D721Med (cell line): ENCODE results near the gene PDE4B.

ENCODE experiments used
- DNase-seq: peaks from one replicate; pipeline ENCODE4 v3.0.0; 2011; ENCODE audit warnings: low spot score; ENCODE audit not compliant: insufficient read length
- FAIRE-seq: peaks from 2 replicates; lab custom pipeline; 2011; peaks lifted over from hg19 to GRCh38; lab: Jason Lieb, UNC
- CTCF ChIP-seq: IDR thresholded peaks from 2 replicates; pipeline ENCODE4 v1.5.1; 2012; ENCODE audit warnings: mild to moderate bottlenecking, control low read depth; ENCODE audit not compliant: insufficient read depth; ENCODE audit errors: missing control alignments

The PDE4B gene

DNA sequence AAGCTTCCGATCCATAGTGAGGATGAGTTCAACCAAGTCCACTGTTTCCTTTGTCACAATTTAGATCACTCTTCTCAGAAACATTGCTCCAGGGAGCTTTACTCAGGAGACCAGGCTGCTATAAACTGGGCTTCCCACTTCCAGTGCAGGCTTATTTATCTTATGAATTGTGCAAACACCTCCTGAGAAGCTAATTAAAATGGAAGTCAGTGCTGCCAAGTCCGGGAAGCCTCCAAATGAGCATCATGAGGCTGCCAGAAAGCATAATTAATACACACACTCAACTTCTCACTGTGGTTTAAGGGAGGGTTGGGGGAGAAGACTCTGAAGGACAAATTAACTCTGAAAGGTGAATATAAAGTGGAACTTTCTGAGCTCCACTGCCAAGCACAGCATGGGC lies 596.2 kb downstream of the PDE4B start:
- DNase-seq (no peak), FAIRE-seq (no peak)
- TF ChIP-seq CTCF, result no peak

- FAIRE-seq (no peak), DNase-seq (no peak)
- TF ChIP-seq CTCF, result no peak
These were observed 601.0 kb downstream of the PDE4B start for GRCh38 chr1:66393586-66394287.

GRCh38 chr1:66394603-66395002 lies 601.9 kb downstream of the PDE4B start:
- no peak for DNase-seq
- no peak for TF ChIP-seq CTCF
- FAIRE-seq, result no peak

DNA sequence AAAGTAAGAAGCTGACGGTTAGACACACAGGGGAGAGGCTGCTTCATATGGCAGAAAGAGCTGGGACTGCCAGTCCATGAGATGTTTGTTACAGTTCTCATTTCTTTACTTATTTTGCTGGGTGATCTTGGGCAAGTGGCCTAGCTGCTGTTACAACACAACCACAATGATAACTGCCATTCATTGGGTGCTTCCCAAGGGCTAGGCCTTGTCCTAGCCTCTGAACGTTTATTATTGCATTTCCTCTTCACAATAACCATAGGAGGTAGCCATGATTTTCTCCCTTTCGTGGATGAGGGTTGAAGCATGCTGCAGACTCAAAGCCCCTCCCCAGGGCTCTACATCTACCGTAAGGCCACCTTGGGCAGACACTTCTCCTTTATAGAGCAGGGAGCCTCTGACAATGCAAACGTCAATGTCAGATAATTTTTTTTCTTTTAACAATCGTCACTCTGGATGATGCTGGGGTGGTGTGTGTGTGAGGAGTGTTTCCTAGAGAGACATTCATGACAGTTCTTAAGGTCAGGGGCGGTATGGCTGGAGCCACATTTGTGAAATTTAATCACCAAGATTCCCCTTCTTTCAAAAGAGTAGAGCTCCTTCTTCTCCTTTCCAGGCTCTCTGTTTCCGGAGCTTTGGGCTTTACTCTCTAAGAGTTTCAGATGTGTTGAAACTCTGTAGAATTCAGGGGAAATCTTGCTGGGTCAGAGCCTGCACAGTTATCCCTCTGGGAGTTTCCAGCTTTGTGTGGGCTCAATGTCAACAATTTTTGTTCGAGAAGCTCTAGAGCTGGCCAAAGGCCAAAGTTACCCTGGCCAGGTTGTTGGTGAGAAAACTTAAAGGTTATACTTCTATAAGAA lies 602.7 kb downstream of the PDE4B start:
- FAIRE-seq (no peak), DNase-seq (no peak)
- TF ChIP-seq CTCF, result no peak

DNA sequence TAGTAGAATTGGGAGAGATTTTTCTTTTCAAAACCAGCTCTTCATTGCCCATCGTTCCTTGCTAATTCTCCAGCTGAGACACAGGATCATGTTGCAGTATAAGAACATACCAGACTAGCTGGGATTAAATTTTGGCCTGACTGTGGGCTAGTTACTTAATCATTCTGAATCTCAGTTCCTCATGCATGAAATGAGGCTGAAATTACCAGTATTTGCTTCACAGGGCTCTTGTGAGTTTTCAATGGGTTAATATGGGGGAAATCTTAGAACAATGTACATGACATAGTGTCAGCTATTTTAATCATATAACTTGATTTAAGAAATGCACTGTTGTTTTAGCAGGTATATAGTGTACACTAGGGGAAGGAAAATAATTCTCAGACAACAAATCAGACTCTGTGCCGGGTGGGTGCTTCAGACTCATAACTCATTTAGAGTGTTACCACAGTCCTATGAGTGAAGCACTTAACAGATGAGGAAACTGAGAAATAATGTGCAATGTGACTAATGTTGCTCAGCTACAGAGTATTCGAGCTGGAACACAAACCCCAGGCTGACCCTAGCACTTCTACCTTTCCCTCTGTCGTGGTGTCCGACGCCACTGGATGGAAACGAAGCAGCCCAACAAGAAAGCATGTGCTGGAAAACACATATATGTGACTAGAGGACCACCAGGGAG lies 603.7 kb downstream of the PDE4B start:
- TF ChIP-seq CTCF, result no peak
- FAIRE-seq (no peak), DNase-seq (no peak)

DNA sequence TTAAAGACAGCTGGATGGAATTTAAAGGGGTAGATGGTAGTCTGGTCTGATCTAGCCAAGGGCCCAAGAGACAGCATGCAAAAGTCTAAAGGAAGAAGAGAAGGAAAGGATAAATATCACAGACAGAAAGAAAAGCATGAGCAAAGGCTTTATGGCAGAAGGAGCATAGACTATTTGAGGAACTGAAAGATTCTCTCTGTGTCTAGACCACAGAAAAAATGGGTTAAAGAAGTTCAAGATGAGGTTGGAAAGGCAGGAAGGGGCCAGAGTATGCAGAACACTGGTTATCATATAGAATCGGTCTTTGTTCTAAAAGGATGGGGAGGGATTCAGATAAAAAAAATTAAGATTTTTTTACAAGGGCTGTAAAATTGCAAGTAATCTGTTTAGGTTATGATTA lies 604.5 kb downstream of the PDE4B start:
- TF ChIP-seq CTCF, result no peak
- DNase-seq (no peak), FAIRE-seq (no peak)
